Endodermal cell (in vitro differentiated cells): Measurements from ENCODE around the gene SEC14L1. TPM values are rescaled to one million over a fixed set of nuclear protein-coding genes. Genes with fewer than 3 reads are reported as not detected.
"Not testable (repeated sequence)": the region's sequence is repeated elsewhere in the genome, so short reads cannot be mapped to it uniquely, and the experiment has no call there.

ENCODE experiments used
- DNase-seq: peaks from one replicate; pipeline ENCODE4 v3.0.0-alpha.2; 2017
- H3K27ac ChIP-seq: 2 replicates; pipeline ENCODE4 v1.5.1; 2013; ENCODE audit warnings: mild to moderate bottlenecking, low read depth, low read length, moderate library complexity
- H3K27me3 ChIP-seq: 2 replicates; pipeline ENCODE4 v1.6.1; 2013; ENCODE audit warnings: mild to moderate bottlenecking, low read length, moderate library complexity; ENCODE audit not compliant: insufficient read depth, control insufficient read depth, poor library complexity, severe bottlenecking
- H3K36me3 ChIP-seq: 2 replicates; pipeline ENCODE4 v1.7.0; 2013; ENCODE audit warnings: mild to moderate bottlenecking, low read length, moderate library complexity; ENCODE audit not compliant: control insufficient read depth, insufficient read depth
- H3K4me1 ChIP-seq: one replicate; pipeline ENCODE4 v1.7.0; 2013; ENCODE audit warnings: low read length; ENCODE audit not compliant: control insufficient read depth, insufficient read depth
- H3K4me3 ChIP-seq: 2 replicates; pipeline ENCODE4 v1.5.1; 2013; ENCODE audit warnings: mild to moderate bottlenecking, low read length, moderate library complexity
- H3K9ac ChIP-seq: 2 replicates; pipeline ENCODE4 v1.6.1; 2013; ENCODE audit warnings: mild to moderate bottlenecking, low read length, moderate library complexity; ENCODE audit not compliant: poor library complexity, severe bottlenecking; ENCODE audit errors: extremely low read depth
- H3K9me3 ChIP-seq: 2 replicates; pipeline ENCODE4 v1.6.1; 2013; ENCODE audit warnings: mild to moderate bottlenecking, low read length, moderate library complexity; ENCODE audit not compliant: control insufficient read depth
- H3K27ac Mint-ChIP-seq: 2 replicates; pipeline ENCODE4 v1.8.0; 2020; ENCODE audit warnings: mixed read lengths
- H3K27me3 Mint-ChIP-seq: 2 replicates; pipeline ENCODE4 v1.8.0; 2021; ENCODE audit warnings: mild to moderate bottlenecking, mixed read lengths; ENCODE audit not compliant: insufficient read depth
- H3K36me3 Mint-ChIP-seq: 2 replicates; pipeline ENCODE4 v1.8.0; 2020; ENCODE audit warnings: low read depth, mixed read lengths
- H3K4me1 Mint-ChIP-seq: 2 replicates; pipeline ENCODE4 v1.8.0; 2020; ENCODE audit warnings: mixed read lengths
- H3K4me3 Mint-ChIP-seq: 2 replicates; pipeline ENCODE4 v1.8.0; 2020; ENCODE audit warnings: mild to moderate bottlenecking, moderate library complexity, mixed read lengths
- H3K9me3 Mint-ChIP-seq: 2 replicates; pipeline ENCODE4 v1.8.0; 2020; ENCODE audit warnings: mild to moderate bottlenecking, mixed read lengths
- CTCF ChIP-seq: fragments of 200-600 bp; sonication (generic); conservative IDR thresholded peaks from 2 replicates; pipeline ENCODE4 v1.5.0; 2021; ENCODE audit warnings: antibody characterized with exemption, mild to moderate bottlenecking
- WGBS, 2 experiments: methylation state at CpG; one replicate each; pipeline versions ENCODE4 v1.1.5 to v1.1.7; 2013; ENCODE audit warnings: missing lambda C conversion rate in 2 of 2, mixed read lengths in 1 of 2; ENCODE audit not compliant: insufficient coverage in 1 of 2, insufficient read length in 1 of 2; 5-methylcytosine and 5-hydroxymethylcytosine counted together
- total RNA-seq, 2 donors: library from RNA; stranded (reverse); fragmentation: NEBNext Ultra II Directional in 1 of 2; extraction: Animal tissue kit (Norgen Biotek cat#: 25700) in 1 of 2; gene quantifications; 2 replicates in 1 of 2; 3 replicates in 1 of 2; pipeline ENCODE4 v1.2.1, GENCODE V29; 2021

Gene SEC14L1
- total RNA-seq, 2 donors from 2014 or later: 77.0 to 87.4 TPM

DNA sequence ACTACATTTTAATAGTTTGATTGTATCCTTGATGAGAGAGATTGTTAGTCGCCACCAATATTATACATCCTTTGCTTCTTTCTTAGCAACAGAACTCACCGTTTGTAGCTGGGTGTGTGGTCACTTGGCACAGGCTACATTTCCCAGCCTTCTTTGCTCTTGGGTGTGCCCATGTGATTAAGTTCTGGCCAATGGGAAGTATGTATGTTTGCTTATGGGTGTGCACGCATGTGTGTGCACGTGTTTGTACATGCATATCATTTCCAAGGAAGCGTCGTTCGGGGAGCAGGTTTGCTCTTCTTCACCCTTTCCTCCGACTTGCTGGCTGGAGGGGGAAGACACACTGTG, 4.4 kb upstream of the SEC14L1 start:
- Mint-ChIP-seq H3K4me1 (peaks cover 5% of the 10 kb centered on the region), H3K36me3 (peaks cover 1% of the 10 kb centered on the region), H3K9me3 (peaks cover 30% of the 10 kb centered on the region), H3K27me3 (peaks cover 2% of the 10 kb centered on the region), H3K4me3 (no peak overlapping the region), H3K27ac (no peak overlapping the region)
- Histone ChIP-seq H3K4me3 (no peak overlapping the region), H3K9me3 (peaks cover 18% of the 10 kb centered on the region), H3K27ac (no peak overlapping the region), H3K27me3 (no peaks in the 10 kb centered on the region), H3K9ac (no peak overlapping the region), H3K4me1 (no peaks in the 10 kb centered on the region), H3K36me3 (no peaks in the 10 kb centered on the region)
- 97 to 98% methylated on average over 6 to 7 of the region's 8 CpGs for WGBS, 2 experiments
- TF ChIP-seq CTCF: no peak
- DNase-seq: no peak

- Histone ChIP-seq H3K9ac (no peak overlapping the region), H3K27me3 (no peaks in the 10 kb centered on the region), H3K4me3 (no peak overlapping the region), H3K4me1 (peaks cover 4% of the 10 kb centered on the region), H3K9me3 (peaks cover 18% of the 10 kb centered on the region), H3K36me3 (no peaks in the 10 kb centered on the region), H3K27ac (no peak overlapping the region)
- WGBS, 2 experiments: 66 to 83% methylated on average over 1 to 3 of the region's 3 CpGs
- H3K27me3 Mint-ChIP-seq: peaks cover 2% of the 10 kb centered on the region
- H3K27ac Mint-ChIP-seq: no peak overlapping the region
- H3K36me3 Mint-ChIP-seq: peaks cover 3% of the 10 kb centered on the region
- peaks cover 30% of the 10 kb centered on the region for H3K9me3 Mint-ChIP-seq
- no peak for TF ChIP-seq CTCF
- H3K4me1 Mint-ChIP-seq: peaks cover 12% of the 10 kb centered on the region
- DNase-seq: no peak
- no peak overlapping the region for H3K4me3 Mint-ChIP-seq
Observed at GRCh38 chr17:77137111-77137510, 3.7 kb upstream of the SEC14L1 start.

DNA sequence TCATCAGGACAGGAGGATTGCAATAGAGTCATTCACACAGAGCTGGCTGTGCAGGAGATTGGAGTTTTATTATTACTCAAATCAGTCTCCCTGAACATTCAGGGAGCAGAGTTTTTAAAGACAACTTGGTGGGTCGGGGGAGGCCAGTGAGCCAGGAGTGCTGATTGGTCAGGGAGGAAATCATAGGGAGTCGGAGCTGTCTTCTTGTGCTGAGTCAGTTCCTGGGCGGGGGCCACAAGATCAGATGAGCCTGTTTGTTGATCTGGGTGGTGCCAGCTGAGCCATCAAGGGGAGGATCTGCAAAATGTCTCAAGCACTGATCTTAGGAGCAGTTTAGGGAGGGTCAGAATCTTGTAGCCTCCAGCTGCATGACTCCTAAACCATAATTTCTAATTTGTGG, 2.9 kb upstream of the SEC14L1 start:
- H3K4me3 Mint-ChIP-seq, H3K4me3 ChIP-seq, H3K27ac Mint-ChIP-seq, H3K4me1 ChIP-seq, H3K36me3 ChIP-seq, H3K27ac ChIP-seq, H3K36me3 Mint-ChIP-seq, DNase-seq, H3K9ac ChIP-seq, H3K27me3 ChIP-seq, H3K27me3 Mint-ChIP-seq: not testable (repeated sequence)
- Mint-ChIP-seq H3K4me1 (peaks cover 16% of the 10 kb centered on the region), H3K9me3 (peaks cover 30% of the 10 kb centered on the region)
- 94 to 100% methylated on average over 1 to 3 of the region's 3 CpGs for WGBS, 2 experiments
- H3K9me3 ChIP-seq: peaks cover 18% of the 10 kb centered on the region
